PC-9 (cell line): ENCODE results near the gene GOLGA6A. TPM values are rescaled to one million over a fixed set of nuclear protein-coding genes. Genes with fewer than 3 reads are reported as not detected.
"Not testable (repeated sequence)": the region's sequence is repeated elsewhere in the genome, so short reads cannot be mapped to it uniquely, and the experiment has no call there.

Source experiments
- BruUV-seq: library from RNA; stranded (reverse); fragments of 400-500 nt; replicated peaks from 2 replicates; lab custom pipeline; 2021; lab: Mats Ljungman, UMichigan
- CTCF ChIA-PET: fragments of 300-600 bp; sonication (Branson Sonifier 250); formaldehyde crosslinking; loops from one replicate; lab custom pipeline; 2022; ENCODE audit warnings: antibody characterized with exemption; lab: Charles Lee
- POLR2A ChIA-PET: fragments of 300-600 bp; sonication (Branson Sonifier 250); formaldehyde crosslinking; loops from one replicate; lab custom pipeline; 2022; ENCODE audit warnings: antibody characterized with exemption; ENCODE audit not compliant: unreplicated experiment; lab: Charles Lee
- DNase-seq, 2 experiments: peaks; one replicate each; pipeline versions ENCODE4 v3.0.0 to v3.0.0-alpha.2; 2015 to 2022; ENCODE audit warnings: mixed read lengths in 1 of 2
- H2AFZ ChIP-seq: fragments of 200-600 bp; sonication (generic); 2 replicates; pipeline ENCODE4 v1.8.1; 2017; ENCODE audit warnings: antibody characterized with exemption
- H3F3A ChIP-seq: fragments of 200-600 bp; sonication (generic); 2 replicates; pipeline ENCODE4 v1.8.1; 2017; ENCODE audit warnings: antibody characterized with exemption, mild to moderate bottlenecking, low read depth; ENCODE audit not compliant: insufficient read depth
- H3K27ac ChIP-seq: fragments of 200-600 bp; sonication (generic); 2 replicates; pipeline ENCODE4 v1.6.1; 2016; ENCODE audit warnings: mixed run types
- H3K27me3 ChIP-seq: fragments of 200-600 bp; sonication (generic); 2 replicates; pipeline ENCODE4 v1.6.1; 2016; ENCODE audit warnings: low read depth, mixed run types; ENCODE audit not compliant: insufficient read depth
- H3K36me3 ChIP-seq: fragments of 200-600 bp; sonication (generic); 2 replicates; pipeline ENCODE4 v1.6.1; 2016; ENCODE audit warnings: low read depth, mixed run types
- H3K4me1 ChIP-seq: fragments of 200-600 bp; sonication (generic); replicated peaks from 2 replicates; pipeline ENCODE4 v1.6.1; 2016; ENCODE audit warnings: mixed run types; ENCODE audit not compliant: insufficient read depth
- H3K4me2 ChIP-seq: fragments of 200-600 bp; sonication (generic); 2 replicates; pipeline ENCODE4 v1.6.1; 2017; ENCODE audit warnings: mixed run types
- H3K4me3 ChIP-seq: fragments of 200-600 bp; sonication (generic); 2 replicates; pipeline ENCODE4 v1.6.1; 2016; ENCODE audit warnings: mixed run types
- H3K79me2 ChIP-seq: fragments of 200-600 bp; sonication (generic); 2 replicates; pipeline ENCODE4 v1.6.1; 2017; ENCODE audit warnings: low read depth, mixed run types
- H3K9me2 ChIP-seq: fragments of 200-600 bp; sonication (generic); 2 replicates; pipeline ENCODE4 v1.8.1; 2017; ENCODE audit warnings: mild to moderate bottlenecking; ENCODE audit not compliant: insufficient read depth
- H3K9me3 ChIP-seq: fragments of 200-600 bp; sonication (generic); 2 replicates; pipeline ENCODE4 v1.8.1; 2016; ENCODE audit warnings: low read depth; ENCODE audit not compliant: insufficient read depth
- H4K20me1 ChIP-seq: fragments of 200-600 bp; sonication (generic); 2 replicates; pipeline ENCODE4 v1.8.1; 2017; ENCODE audit not compliant: insufficient read depth
- CTCF ChIP-seq: fragments of 200-600 bp; sonication (generic); conservative IDR thresholded peaks from 2 replicates; pipeline ENCODE4 v1.6.1; 2017; ENCODE audit warnings: mixed run types, antibody characterized with exemption, mild to moderate bottlenecking, moderate library complexity
- EZH2 ChIP-seq: fragments of 200-600 bp; sonication (generic); IDR thresholded peaks from 2 replicates; pipeline ENCODE4 v1.8.0; 2017; ENCODE audit warnings: antibody characterized with exemption, low read depth
- intact Hi-C: fragments of 100-400 bp; cut with micrococcal nuclease; formaldehyde crosslinking; loops from one replicate; pipeline ENCODE4 v1.10.0; 2022; ENCODE audit not compliant: unreplicated experiment
- total RNA-seq: library from RNA; stranded (reverse); gene quantifications from 2 replicates; pipeline ENCODE4 v1.2.3, GENCODE V29; 2021

Gene GOLGA6A
- total RNA-seq, 1 experiment from 2014 or later, result not detected

- Histone ChIP-seq H3K36me3 (no peaks in the 10 kb centered on the region), H3K27ac (no peak overlapping the region), H3K4me1 (no peaks in the 10 kb centered on the region), H3K79me2 (no peaks in the 10 kb centered on the region), H3K4me3 (no peak overlapping the region), H3F3A (no peaks in the 10 kb centered on the region), H3K9me3 (no peaks in the 10 kb centered on the region), H4K20me1 (no peaks in the 10 kb centered on the region), H2AFZ (no peak overlapping the region), H3K9me2 (no peaks in the 10 kb centered on the region), H3K27me3 (no peaks in the 10 kb centered on the region), H3K4me2 (no peak overlapping the region)
- DNase-seq, result no peak
- no TSS peak for BruUV-seq
- ChIA-PET POLR2A (no interaction called here), CTCF (no interaction called here)
- intact Hi-C loops, result no loop called here
- TF ChIP-seq CTCF (no peak), EZH2 (no peak)
Observed at GRCh38 chr15:74062671-74063070, 19.7 kb downstream of the GOLGA6A start.

- ChIA-PET CTCF (no interaction called here), POLR2A (no interaction called here)
- no peaks in the 10 kb centered on the region for H4K20me1 ChIP-seq
- H3K9me3 ChIP-seq, result no peaks in the 10 kb centered on the region
- H3K4me1 ChIP-seq, result no peaks in the 10 kb centered on the region
- no peaks in the 10 kb centered on the region for H3K27me3 ChIP-seq
- no peaks in the 10 kb centered on the region for H3K36me3 ChIP-seq
- BruUV-seq, result no TSS peak
- H3K27ac ChIP-seq, result no peak overlapping the region
- no peaks in the 10 kb centered on the region for H3K9me2 ChIP-seq
- H3K4me3 ChIP-seq, result no peak overlapping the region
- no peak for DNase-seq
- no peaks in the 10 kb centered on the region for H3K79me2 ChIP-seq
- no peak overlapping the region for H3K4me2 ChIP-seq
- no peak for TF ChIP-seq EZH2
- TF ChIP-seq CTCF, result no peak
- intact Hi-C loops, result no loop called here
- no peak overlapping the region for H2AFZ ChIP-seq
- H3F3A ChIP-seq, result no peaks in the 10 kb centered on the region
Observed at GRCh38 chr15:74062236-74062635, 20.1 kb downstream of the GOLGA6A start.

- no TSS peak for BruUV-seq
- TF ChIP-seq EZH2 (no peak), CTCF (no peak)
- CTCF ChIA-PET, result no interaction called here
- Histone ChIP-seq H3K4me3 (no peak overlapping the region), H3K36me3 (no peaks in the 10 kb centered on the region), H3K27ac (no peak overlapping the region), H3K27me3 (no peaks in the 10 kb centered on the region), H3K9me3 (no peaks in the 10 kb centered on the region), H3F3A (no peaks in the 10 kb centered on the region), H3K9me2 (no peaks in the 10 kb centered on the region), H3K79me2 (no peaks in the 10 kb centered on the region), H3K4me1 (no peaks in the 10 kb centered on the region), H3K4me2 (no peak overlapping the region), H4K20me1 (no peaks in the 10 kb centered on the region), H2AFZ (no peak overlapping the region)
- POLR2A ChIA-PET, result no interaction called here
- intact Hi-C loops, result no loop called here
- no peak for DNase-seq
Observed at GRCh38 chr15:74060251-74060650, 22.1 kb downstream of the GOLGA6A start.

GRCh38 chr15:74059050-74059833, 23.1 kb downstream of the GOLGA6A start:
- DNase-seq, intact Hi-C loops, H3K4me3 ChIP-seq, H3K4me1 ChIP-seq, POLR2A ChIA-PET, H3K4me2 ChIP-seq, H3K9me3 ChIP-seq, H3K27ac ChIP-seq, H3K36me3 ChIP-seq, H2AFZ ChIP-seq, H4K20me1 ChIP-seq, H3K27me3 ChIP-seq, BruUV-seq, H3K79me2 ChIP-seq, H3F3A ChIP-seq, H3K9me2 ChIP-seq: not testable (repeated sequence)
- CTCF ChIA-PET, result interaction anchor here (0.6 kb wide), 1 partner anchor 264 kb away, joined by 8 read pairs; no protein-coding TSS in a partner anchor

GRCh38 chr15:74056330-74056729, 26.0 kb downstream of the GOLGA6A start:
- POLR2A ChIA-PET, result not testable (repeated sequence)
- H3K4me1 ChIP-seq, result peaks cover 17% of the 10 kb centered on the region
- CTCF ChIA-PET, result interaction anchor here (0.6 to 0.7 kb wide), 2 partner anchors 84 to 467 kb away, joined by 5 to 17 read pairs; no protein-coding TSS in a partner anchor

More at GRCh38 chr15:74056330-74056729, 26.0 kb downstream of the GOLGA6A start:
- H3K79me2 ChIP-seq, H3K4me3 ChIP-seq, BruUV-seq, H3F3A ChIP-seq, H3K9me2 ChIP-seq, H3K36me3 ChIP-seq, DNase-seq, H4K20me1 ChIP-seq, H3K4me2 ChIP-seq, H3K9me3 ChIP-seq, intact Hi-C loops, H3K27me3 ChIP-seq, H3K27ac ChIP-seq, H2AFZ ChIP-seq: not testable (repeated sequence)
